IMR-90 (cell line): Measurements from ENCODE around the gene COL1A1. TPM values are rescaled to one million over a fixed set of nuclear protein-coding genes. Genes with fewer than 3 reads are reported as not detected.

ENCODE experiments used
- ATAC-seq: fragments of 200-7000 bp; cut with Tn5 transposase; 2 replicates; pipeline ENCODE4 v1.9.1; 2020; ENCODE audit warnings: low read depth, mild to moderate bottlenecking, moderate library complexity
- BruUV-seq: library from RNA; stranded (reverse); fragments of 400-500 nt; replicated peaks from 2 replicates; lab custom pipeline; 2021; lab: Mats Ljungman, UMichigan
- CTCF ChIA-PET: fragments of 300-600 bp; formaldehyde crosslinking; extraction: SDS; loops from one replicate; lab custom pipeline; 2021; ENCODE audit warnings: antibody characterized with exemption; lab: Yijun Ruan, JAX
- POLR2A ChIA-PET: fragments of 300-600 bp; sonication (Branson Sonifier 250); formaldehyde crosslinking; loops from one replicate; lab custom pipeline; 2022; ENCODE audit warnings: antibody characterized with exemption; ENCODE audit not compliant: unreplicated experiment; lab: Charles Lee
- DNase-seq: peaks from one replicate; pipeline ENCODE4 v3.0.0; 2013
- H2AFZ ChIP-seq: replicated peaks from 2 replicates; pipeline ENCODE3; 2013; ENCODE audit warnings: low read length, mild to moderate bottlenecking; ENCODE audit not compliant: poor library complexity
- H2AK5ac ChIP-seq: 2 replicates; pipeline ENCODE4 v1.6.1; 2013; ENCODE audit warnings: low read depth, low read length, inconsistent platforms
- H2AK9ac ChIP-seq: replicated peaks from 2 replicates; pipeline ENCODE3; 2013; ENCODE audit warnings: mild to moderate bottlenecking, low read depth, low read length, moderate library complexity; ENCODE audit not compliant: poor library complexity
- H2BK120ac ChIP-seq: 2 replicates; pipeline ENCODE4 v1.6.1; 2013; ENCODE audit warnings: low read depth, low read length, inconsistent platforms
- H2BK15ac ChIP-seq: 3 replicates; pipeline ENCODE4 v1.6.1; 2013; ENCODE audit warnings: low read depth, low read length, inconsistent platforms
- H2BK20ac ChIP-seq: 2 replicates; pipeline ENCODE4 v1.6.1; 2013; ENCODE audit warnings: low read depth, mild to moderate bottlenecking, inconsistent platforms, low read length, moderate library complexity
- H2BK5ac ChIP-seq: 2 replicates; pipeline ENCODE4 v1.6.1; 2013; ENCODE audit warnings: mild to moderate bottlenecking, low read depth, low read length, inconsistent platforms; ENCODE audit not compliant: poor library complexity, severe bottlenecking
- H3K14ac ChIP-seq: replicated peaks from 2 replicates; pipeline ENCODE4 v1.6.1; 2013; ENCODE audit warnings: low read depth, low read length, inconsistent platforms
- H3K18ac ChIP-seq: 2 replicates; pipeline ENCODE4 v1.6.1; 2013; ENCODE audit warnings: low read depth, low read length, control low read depth
- H3K23ac ChIP-seq: 2 replicates; pipeline ENCODE4 v1.6.1; 2013; ENCODE audit warnings: low read depth, low read length, inconsistent platforms
- H3K27ac ChIP-seq: 2 replicates; pipeline ENCODE4 v1.5.1; 2013; ENCODE audit warnings: mild to moderate bottlenecking, control low read depth, low read length; ENCODE audit not compliant: insufficient read depth
- H3K27me3 ChIP-seq: 2 replicates; pipeline ENCODE4 v1.6.1; 2013; ENCODE audit warnings: low read length; ENCODE audit not compliant: control insufficient read depth, insufficient read depth
- H3K36me3 ChIP-seq: 2 replicates; pipeline ENCODE4 v1.6.1; 2013; ENCODE audit warnings: low read length, mixed read lengths; ENCODE audit not compliant: control insufficient read depth, insufficient read depth
- H3K4ac ChIP-seq: 2 replicates; pipeline ENCODE4 v1.6.1; 2013; ENCODE audit warnings: low read depth, low read length, inconsistent platforms
- H3K4me1 ChIP-seq: 2 replicates; pipeline ENCODE4 v1.6.1; 2013; ENCODE audit warnings: low read length, mixed read lengths; ENCODE audit not compliant: control insufficient read depth, insufficient read depth
- H3K4me2 ChIP-seq: 2 replicates; pipeline ENCODE4 v1.6.1; 2013; ENCODE audit warnings: low read depth, mild to moderate bottlenecking, control low read depth, low read length, moderate library complexity
- H3K4me3 ChIP-seq: 2 replicates; pipeline ENCODE4 v1.5.1; 2013; ENCODE audit warnings: low read depth, mild to moderate bottlenecking, control low read depth, low read length, moderate library complexity; ENCODE audit not compliant: insufficient read depth
- H3K56ac ChIP-seq: 2 replicates; pipeline ENCODE4 v1.6.1; 2013; ENCODE audit warnings: low read length, inconsistent platforms; ENCODE audit not compliant: insufficient read depth; ENCODE audit errors: extremely low read depth
- H3K79me1 ChIP-seq, 2 experiments: 2 replicates each; pipeline ENCODE4 v1.6.1; 2013; ENCODE audit warnings: low read length in 2 of 2, inconsistent platforms in 1 of 2, low read depth in 1 of 2
- H3K9ac ChIP-seq: 2 replicates; pipeline ENCODE4 v1.6.1; 2013; ENCODE audit warnings: low read depth, low read length, control low read depth
- H3K9me1 ChIP-seq: 2 replicates; pipeline ENCODE4 v1.6.1; 2013; ENCODE audit warnings: low read length, inconsistent platforms; ENCODE audit not compliant: insufficient read depth
- H3K9me3 ChIP-seq: 2 replicates; pipeline ENCODE4 v1.6.1; 2013; ENCODE audit warnings: low read length; ENCODE audit not compliant: control insufficient read depth, insufficient read depth
- H4K20me1 ChIP-seq: 2 replicates; pipeline ENCODE4 v1.6.1; 2013; ENCODE audit warnings: low read length, inconsistent platforms; ENCODE audit not compliant: insufficient read depth
- H4K5ac ChIP-seq: 2 replicates; pipeline ENCODE4 v1.6.1; 2013; ENCODE audit warnings: mild to moderate bottlenecking, low read depth, low read length, control low read depth
- H4K8ac ChIP-seq, 2 experiments: 2 replicates each; pipeline ENCODE4 v1.6.1; 2013; ENCODE audit warnings: low read depth in 2 of 2, low read length in 2 of 2, control low read depth in 1 of 2, inconsistent platforms in 1 of 2
- H4K91ac ChIP-seq: 2 replicates; pipeline ENCODE4 v1.6.1; 2013; ENCODE audit warnings: low read depth, low read length, inconsistent platforms; ENCODE audit not compliant: insufficient read depth
- BHLHE40 ChIP-seq: fragments of 150-350 bp; IDR thresholded peaks from 2 replicates; pipeline ENCODE4 v1.6.1; 2016; ENCODE audit warnings: mild to moderate bottlenecking, low read depth, low read length
- CEBPB ChIP-seq: IDR thresholded peaks from 2 replicates; pipeline ENCODE4 v1.6.1; 2012; ENCODE audit warnings: low read depth, low read length, improper control_type of control experiment
- CHD1 ChIP-seq: IDR thresholded peaks from 2 replicates; pipeline ENCODE4 v1.6.1; 2012; ENCODE audit warnings: low read depth, low read length, improper control_type of control experiment
- MAZ ChIP-seq: IDR thresholded peaks from 2 replicates; pipeline ENCODE4 v1.6.1; 2012; ENCODE audit warnings: low read depth, mild to moderate bottlenecking, low read length, improper control_type of control experiment, moderate library complexity, borderline replicate concordance
- NFE2L2 ChIP-seq: fragments of 150-350 bp; IDR thresholded peaks from 2 replicates; pipeline ENCODE4 v1.6.1; 2016; ENCODE audit warnings: low read depth, mild to moderate bottlenecking, low read length
- POLR2A ChIP-seq: IDR thresholded peaks from 2 replicates; pipeline ENCODE4 v1.6.1; 2012; ENCODE audit warnings: mild to moderate bottlenecking, low read depth, low read length
- RCOR1 ChIP-seq: IDR thresholded peaks from 2 replicates; pipeline ENCODE4 v1.6.1; 2012; ENCODE audit warnings: mild to moderate bottlenecking, low read length, improper control_type of control experiment; ENCODE audit not compliant: insufficient replicate concordance
- RFX5 ChIP-seq: IDR thresholded peaks from 2 replicates; pipeline ENCODE4 v1.8.0; 2012; ENCODE audit warnings: low read depth, mild to moderate bottlenecking, low read length, moderate library complexity
- WGBS, 2 experiments: methylation state at CpG; one replicate each; pipeline versions ENCODE4 v1.1.5 to v1.1.7; 2013; ENCODE audit warnings: missing lambda C conversion rate in 2 of 2; ENCODE audit not compliant: insufficient read length in 1 of 2; ENCODE audit errors: extremely low coverage in 2 of 2; 5-methylcytosine and 5-hydroxymethylcytosine counted together
- dilution Hi-C: fragments of 300-500 bp; cut with HindIII; formaldehyde crosslinking; loops from one replicate; pipeline ENCODE4 v1.14.3; 2018; ENCODE audit warnings: low sequenced_read_pairs; ENCODE audit not compliant: unreplicated experiment
- in situ Hi-C: fragments of 300-500 bp; cut with MboI; formaldehyde crosslinking; loops from 3 replicates; pipeline ENCODE4 v1.14.3; 2019; ENCODE audit warnings: low sequenced_read_pairs, inconsistent platforms, mixed read lengths
- intact Hi-C: fragments of 100-400 bp; cut with micrococcal nuclease; formaldehyde crosslinking; loops from 2 replicates; pipeline ENCODE4 v1.10.0; 2022
- polyA plus RNA-seq, 3 experiments: library from polyadenylated mRNA; depleted of rRNA; stranded (reverse); fragments of >200 nt; gene quantifications; 2 replicates each; pipeline ENCODE4 v1.2.3, GENCODE V29; 2012; ENCODE audit warnings: low replicate concordance in 1 of 3
- total RNA-seq: library from RNA; depleted of rRNA; stranded (reverse); fragments of >200 nt; gene quantifications from 2 replicates; pipeline ENCODE4 v1.2.3, GENCODE V29; 2012
- TF ChIP-seq, protein P1 (sequence below): fragments of 150-350 bp; IDR thresholded peaks from 2 replicates; pipeline ENCODE4 v1.6.1; 2016; ENCODE audit warnings: low read depth, mild to moderate bottlenecking, low read length, moderate library complexity, borderline replicate concordance

COL1A1 gene
- total and polyA plus RNA-seq, 2 of the 4 experiments (the other 2 are of a cell fraction) = 2,180 to 4,350 TPM

GRCh38 chr17:50139185-50139783 lies 62.1 kb downstream of the COL1A1 start:
- no peak overlapping the region for H4K5ac ChIP-seq
- H2AK5ac ChIP-seq = no peak overlapping the region; the same call in 1 of the 2 replicates
- H3K4ac ChIP-seq = no peak overlapping the region
- no peak overlapping the region for H4K8ac ChIP-seq
- no peaks in the 10 kb centered on the region for H3K9me3 ChIP-seq
- H3K23ac ChIP-seq = no peak overlapping the region
- H3K14ac ChIP-seq = no peak overlapping the region
- no peak overlapping the region for H3K4me3 ChIP-seq
- H3K27me3 ChIP-seq = no peaks in the 10 kb centered on the region
- 98% methylated on average over 11 of the region's 15 CpGs; no CpG with 5 or more reads in 1 of the 2 experiments for WGBS, 2 experiments
- in situ Hi-C loops (no loop called here), intact Hi-C loops (no loop called here), dilution Hi-C loops (no loop called here)
- TF ChIP-seq RFX5 (no peak), POLR2A (no peak), CEBPB (no peak), MAZ (no peak), BHLHE40 (no peak), NFE2L2 (no peak), RCOR1 (no peak), CHD1 (no peak)
- TF ChIP-seq, protein P1, sequence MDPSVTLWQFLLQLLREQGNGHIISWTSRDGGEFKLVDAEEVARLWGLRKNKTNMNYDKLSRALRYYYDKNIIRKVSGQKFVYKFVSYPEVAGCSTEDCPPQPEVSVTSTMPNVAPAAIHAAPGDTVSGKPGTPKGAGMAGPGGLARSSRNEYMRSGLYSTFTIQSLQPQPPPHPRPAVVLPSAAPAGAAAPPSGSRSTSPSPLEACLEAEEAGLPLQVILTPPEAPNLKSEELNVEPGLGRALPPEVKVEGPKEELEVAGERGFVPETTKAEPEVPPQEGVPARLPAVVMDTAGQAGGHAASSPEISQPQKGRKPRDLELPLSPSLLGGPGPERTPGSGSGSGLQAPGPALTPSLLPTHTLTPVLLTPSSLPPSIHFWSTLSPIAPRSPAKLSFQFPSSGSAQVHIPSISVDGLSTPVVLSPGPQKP = no peak
- H3K27ac ChIP-seq = no peak overlapping the region
- DNase-seq (no peak), ATAC-seq (no peak)
- peaks cover 1% of the 10 kb centered on the region; the same call in 1 of the 2 replicates for H3K9me1 ChIP-seq
- peak overlapping the region; percentile 46 for H2AK9ac ChIP-seq
- H4K20me1 ChIP-seq = peaks cover 69% of the 10 kb centered on the region
- peaks cover 32 to 80% of the 10 kb centered on the region in 2 experiments for H3K79me1 ChIP-seq
- no peak overlapping the region for H2BK5ac ChIP-seq
- no peak overlapping the region for H2BK20ac ChIP-seq
- ChIA-PET POLR2A (no interaction called here), CTCF (interaction anchor here (0.7 to 1.7 kb wide), 6 partner anchors 10 to 153 kb away, joined by 3 to 5 read pairs (median 3); no protein-coding TSS in a partner anchor)
- no peak overlapping the region for H3K4me2 ChIP-seq
- no peak overlapping the region for H4K91ac ChIP-seq
- no peak overlapping the region for H2BK15ac ChIP-seq
- peaks cover 92% of the 10 kb centered on the region for H3K36me3 ChIP-seq
- H2BK120ac ChIP-seq = no peak overlapping the region
- no peak overlapping the region for H3K9ac ChIP-seq
- H3K18ac ChIP-seq = no peak overlapping the region
- peaks cover 2% of the 10 kb centered on the region; the same call in 1 of the 2 replicates for H3K4me1 ChIP-seq
- no peak overlapping the region for H3K56ac ChIP-seq
- no TSS peak for BruUV-seq
- H2AFZ ChIP-seq = peak overlapping the region; percentile 41
